HepG2 (cell line): ENCODE measurements around the gene SAAL1. TPM values are rescaled to one million over a fixed set of nuclear protein-coding genes. Genes with fewer than 3 reads are reported as not detected.

Experiments
- EEA1 ChIP-seq: sonication (generic); formaldehyde crosslinking; IDR thresholded peaks from 2 replicates; pipeline ENCODE4 v1.5.1; 2020; ENCODE audit warnings: mild to moderate bottlenecking, missing genetic modification reagents, borderline replicate concordance
- FOXM1 ChIP-seq: sonication (generic); formaldehyde crosslinking; IDR thresholded peaks from 2 replicates; pipeline ENCODE4 v1.5.0; 2020; ENCODE audit warnings: missing genetic modification reagents
- KLF16 ChIP-seq, 2 experiments: sonication (generic) in 1 of 2; formaldehyde crosslinking in 1 of 2; IDR thresholded peaks; 2 replicates each; pipeline versions ENCODE4 v1.6.1 to v1.8.0; 2016 to 2023; ENCODE audit warnings: missing genetic modification reagents in 2 of 2, missing compliant biosample characterization in 1 of 2
- SNAPC2 ChIP-seq: sonication (generic); formaldehyde crosslinking; IDR thresholded peaks from 2 replicates; pipeline ENCODE4 v1.8.1; 2022; ENCODE audit warnings: mild to moderate bottlenecking, missing genetic modification reagents
- SSRP1 ChIP-seq: IDR thresholded peaks from 2 replicates; pipeline ENCODE4 v1.6.1; 2016; ENCODE audit warnings: control low read depth
- ZNF124 ChIP-seq: sonication (generic); formaldehyde crosslinking; IDR thresholded peaks from 2 replicates; pipeline ENCODE4 v1.4.0; 2020; ENCODE audit warnings: missing genetic modification reagents
- ZNF24 ChIP-seq: fragments of 450-650 bp; IDR thresholded peaks from 2 replicates; pipeline ENCODE4 v1.6.1; 2017; ENCODE audit warnings: antibody characterized with exemption, mild to moderate bottlenecking
- ZNF674 ChIP-seq: sonication (generic); formaldehyde crosslinking; IDR thresholded peaks from 2 replicates; pipeline ENCODE4 v1.5.0; 2020; ENCODE audit warnings: low read depth, mild to moderate bottlenecking, missing genetic modification reagents
- ZSCAN12 ChIP-seq: sonication (generic); formaldehyde crosslinking; IDR thresholded peaks from 2 replicates; pipeline ENCODE4 v1.9.0; 2021; ENCODE audit warnings: mild to moderate bottlenecking, missing genetic modification reagents
- ZSCAN31 ChIP-seq: sonication (generic); formaldehyde crosslinking; IDR thresholded peaks from 2 replicates; pipeline ENCODE4 v1.5.0; 2020; ENCODE audit warnings: low read depth, mild to moderate bottlenecking, missing genetic modification reagents
- polyA plus RNA-seq, 8 experiments: library from polyadenylated mRNA; depleted of rRNA in 3 of 8; stranded (reverse) in 7 of 8; unstranded in 1 of 8; fragments of >200 nt; fragmentation: Illumina TruSeq in 4 of 8; extraction: Trizol in 4 of 8; gene quantifications; 2 replicates each; pipeline versions ENCODE4 v1.2.1 to v1.2.3, GENCODE V29; 2011 to 2016; ENCODE audit warnings: low read depth in 4 of 8, missing spikeins in 1 of 8, mixed read lengths in 1 of 8; ENCODE audit not compliant: insufficient read depth in 1 of 8
- total RNA-seq, 5 experiments: library from RNA; depleted of rRNA; stranded (reverse); fragments of >200 nt; fragmentation: Illumina TruSeq; extraction: Trizol; gene quantifications; 2 replicates each; pipeline ENCODE4 v1.2.3, GENCODE V29; 2016; ENCODE audit warnings: low read depth in 1 of 5
- TF ChIP-seq, protein P1 (sequence below): sonication (generic); formaldehyde crosslinking; IDR thresholded peaks from one replicate; pipeline ENCODE4 v1.5.1; 2020; ENCODE audit warnings: mild to moderate bottlenecking, missing genetic modification reagents; ENCODE audit errors: not compliant biosample characterization
- TF ChIP-seq, protein P2 (sequence below): sonication (generic); formaldehyde crosslinking; IDR thresholded peaks from 2 replicates; pipeline ENCODE4 v1.5.0; 2020; ENCODE audit warnings: missing genetic modification reagents
- TF ChIP-seq, protein P3 (sequence below): sonication (generic); formaldehyde crosslinking; IDR thresholded peaks from 2 replicates; pipeline ENCODE4 v1.4.0; 2020; ENCODE audit warnings: missing genetic modification reagents, borderline replicate concordance
- TF ChIP-seq, protein P4 (sequence below): sonication (generic); formaldehyde crosslinking; IDR thresholded peaks from 2 replicates; pipeline ENCODE4 v1.4.0; 2020; ENCODE audit warnings: missing genetic modification reagents

Gene SAAL1
- total and polyA plus RNA-seq, 2 of the 13 experiments (the other 11 are each of a cell fraction or from before 2014, with no cell fraction given): 16.5 to 46.0 TPM

DNA sequence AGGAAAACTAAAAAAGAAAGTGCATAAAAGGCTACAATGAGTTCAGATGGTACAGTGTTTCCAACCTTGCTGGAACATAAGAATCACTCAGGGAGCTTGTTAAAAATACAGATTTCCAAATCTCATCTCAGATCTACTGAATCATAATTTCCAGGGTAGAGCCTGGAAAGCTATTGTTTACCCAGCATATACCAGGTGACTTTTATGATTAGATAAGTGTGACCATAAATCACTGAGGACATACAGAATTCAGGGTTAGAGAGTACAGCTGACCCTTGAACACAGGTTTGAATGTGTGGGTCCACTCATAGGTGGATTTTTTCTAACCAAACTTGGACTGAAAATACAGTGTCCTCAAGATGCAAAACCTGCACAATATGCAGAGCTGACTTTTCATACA lies 11.9 kb downstream of the SAAL1 start (continued):
- TF ChIP-seq, protein P1, sequence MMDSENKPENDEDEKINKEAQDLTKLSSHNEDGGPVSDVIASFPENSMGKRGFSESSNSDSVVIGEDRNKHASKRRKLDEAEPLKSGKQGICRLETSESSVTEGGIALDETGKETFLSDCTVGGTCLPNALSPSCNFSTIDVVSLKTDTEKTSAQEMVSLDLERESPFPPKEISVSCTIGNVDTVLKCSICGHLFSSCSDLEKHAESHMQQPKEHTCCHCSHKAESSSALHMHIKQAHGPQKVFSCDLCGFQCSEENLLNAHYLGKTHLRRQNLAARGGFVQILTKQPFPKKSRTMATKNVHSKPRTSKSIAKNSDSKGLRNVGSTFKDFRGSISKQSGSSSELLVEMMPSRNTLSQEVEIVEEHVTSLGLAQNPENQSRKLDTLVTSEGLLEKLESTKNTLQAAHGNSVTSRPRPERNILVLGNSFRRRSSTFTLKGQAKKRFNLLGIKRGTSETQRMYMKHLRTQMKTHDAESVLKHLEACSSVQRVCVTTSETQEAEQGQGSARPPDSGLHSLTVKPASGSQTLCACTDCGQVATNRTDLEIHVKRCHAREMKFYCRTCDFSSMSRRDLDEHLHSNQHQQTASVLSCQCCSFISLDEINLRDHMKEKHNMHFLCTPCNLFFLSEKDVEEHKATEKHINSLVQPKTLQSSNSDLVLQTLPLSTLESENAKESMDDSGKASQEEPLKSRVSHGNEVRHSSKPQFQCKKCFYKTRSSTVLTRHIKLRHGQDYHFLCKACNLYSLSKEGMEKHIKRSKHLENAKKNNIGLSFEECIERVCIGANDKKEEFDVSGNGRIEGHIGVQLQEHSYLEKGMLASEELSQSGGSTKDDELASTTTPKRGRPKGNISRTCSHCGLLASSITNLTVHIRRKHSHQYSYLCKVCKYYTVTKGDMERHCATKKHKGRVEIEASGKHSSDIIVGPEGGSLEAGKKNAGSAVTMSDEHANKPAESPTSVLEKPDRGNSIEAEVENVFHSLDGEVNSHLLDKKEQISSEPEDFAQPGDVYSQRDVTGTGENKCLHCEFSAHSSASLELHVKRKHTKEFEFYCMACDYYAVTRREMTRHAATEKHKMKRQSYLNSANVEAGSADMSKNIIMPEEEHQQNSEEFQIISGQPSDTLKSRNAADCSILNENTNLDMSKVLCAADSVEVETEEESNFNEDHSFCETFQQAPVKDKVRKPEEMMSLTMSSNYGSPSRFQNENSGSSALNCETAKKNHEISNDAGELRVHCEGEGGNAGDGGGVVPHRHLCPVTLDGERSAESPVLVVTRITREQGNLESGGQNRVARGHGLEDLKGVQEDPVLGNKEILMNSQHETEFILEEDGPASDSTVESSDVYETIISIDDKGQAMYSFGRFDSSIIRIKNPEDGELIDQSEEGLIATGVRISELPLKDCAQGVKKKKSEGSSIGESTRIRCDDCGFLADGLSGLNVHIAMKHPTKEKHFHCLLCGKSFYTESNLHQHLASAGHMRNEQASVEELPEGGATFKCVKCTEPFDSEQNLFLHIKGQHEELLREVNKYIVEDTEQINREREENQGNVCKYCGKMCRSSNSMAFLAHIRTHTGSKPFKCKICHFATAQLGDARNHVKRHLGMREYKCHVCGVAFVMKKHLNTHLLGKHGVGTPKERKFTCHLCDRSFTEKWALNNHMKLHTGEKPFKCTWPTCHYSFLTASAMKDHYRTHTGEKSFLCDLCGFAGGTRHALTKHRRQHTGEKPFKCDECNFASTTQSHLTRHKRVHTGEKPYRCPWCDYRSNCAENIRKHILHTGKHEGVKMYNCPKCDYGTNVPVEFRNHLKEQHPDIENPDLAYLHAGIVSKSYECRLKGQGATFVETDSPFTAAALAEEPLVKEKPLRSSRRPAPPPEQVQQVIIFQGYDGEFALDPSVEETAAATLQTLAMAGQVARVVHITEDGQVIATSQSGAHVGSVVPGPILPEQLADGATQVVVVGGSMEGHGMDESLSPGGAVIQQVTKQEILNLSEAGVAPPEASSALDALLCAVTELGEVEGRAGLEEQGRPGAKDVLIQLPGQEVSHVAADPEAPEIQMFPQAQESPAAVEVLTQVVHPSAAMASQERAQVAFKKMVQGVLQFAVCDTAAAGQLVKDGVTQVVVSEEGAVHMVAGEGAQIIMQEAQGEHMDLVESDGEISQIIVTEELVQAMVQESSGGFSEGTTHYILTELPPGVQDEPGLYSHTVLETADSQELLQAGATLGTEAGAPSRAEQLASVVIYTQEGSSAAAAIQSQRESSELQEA (CRISPR knock-in tag): no peak
- TF ChIP-seq, protein P2, sequence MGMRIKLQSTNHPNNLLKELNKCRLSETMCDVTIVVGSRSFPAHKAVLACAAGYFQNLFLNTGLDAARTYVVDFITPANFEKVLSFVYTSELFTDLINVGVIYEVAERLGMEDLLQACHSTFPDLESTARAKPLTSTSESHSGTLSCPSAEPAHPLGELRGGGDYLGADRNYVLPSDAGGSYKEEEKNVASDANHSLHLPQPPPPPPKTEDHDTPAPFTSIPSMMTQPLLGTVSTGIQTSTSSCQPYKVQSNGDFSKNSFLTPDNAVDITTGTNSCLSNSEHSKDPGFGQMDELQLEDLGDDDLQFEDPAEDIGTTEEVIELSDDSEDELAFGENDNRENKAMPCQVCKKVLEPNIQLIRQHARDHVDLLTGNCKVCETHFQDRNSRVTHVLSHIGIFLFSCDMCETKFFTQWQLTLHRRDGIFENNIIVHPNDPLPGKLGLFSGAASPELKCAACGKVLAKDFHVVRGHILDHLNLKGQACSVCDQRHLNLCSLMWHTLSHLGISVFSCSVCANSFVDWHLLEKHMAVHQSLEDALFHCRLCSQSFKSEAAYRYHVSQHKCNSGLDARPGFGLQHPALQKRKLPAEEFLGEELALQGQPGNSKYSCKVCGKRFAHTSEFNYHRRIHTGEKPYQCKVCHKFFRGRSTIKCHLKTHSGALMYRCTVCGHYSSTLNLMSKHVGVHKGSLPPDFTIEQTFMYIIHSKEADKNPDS (CRISPR knock-in tag): no peak
- TF ChIP-seq SNAPC2 (no peak), FOXM1 (CRISPR knock-in tag) (no peak), ZNF124 (CRISPR knock-in tag) (no peak), ZSCAN12 (CRISPR knock-in tag) (no peak), ZSCAN31 (CRISPR knock-in tag) (no peak), ZNF674 (CRISPR knock-in tag) (no peak), KLF16 (CRISPR knock-in tag; IDR thresholded peaks at IDR 0.05) (no peak), ZNF24 (no peak), EEA1 (CRISPR knock-in tag) (no peak), SSRP1 (CRISPR knock-in tag) (no peak)
- TF ChIP-seq, protein P3, sequence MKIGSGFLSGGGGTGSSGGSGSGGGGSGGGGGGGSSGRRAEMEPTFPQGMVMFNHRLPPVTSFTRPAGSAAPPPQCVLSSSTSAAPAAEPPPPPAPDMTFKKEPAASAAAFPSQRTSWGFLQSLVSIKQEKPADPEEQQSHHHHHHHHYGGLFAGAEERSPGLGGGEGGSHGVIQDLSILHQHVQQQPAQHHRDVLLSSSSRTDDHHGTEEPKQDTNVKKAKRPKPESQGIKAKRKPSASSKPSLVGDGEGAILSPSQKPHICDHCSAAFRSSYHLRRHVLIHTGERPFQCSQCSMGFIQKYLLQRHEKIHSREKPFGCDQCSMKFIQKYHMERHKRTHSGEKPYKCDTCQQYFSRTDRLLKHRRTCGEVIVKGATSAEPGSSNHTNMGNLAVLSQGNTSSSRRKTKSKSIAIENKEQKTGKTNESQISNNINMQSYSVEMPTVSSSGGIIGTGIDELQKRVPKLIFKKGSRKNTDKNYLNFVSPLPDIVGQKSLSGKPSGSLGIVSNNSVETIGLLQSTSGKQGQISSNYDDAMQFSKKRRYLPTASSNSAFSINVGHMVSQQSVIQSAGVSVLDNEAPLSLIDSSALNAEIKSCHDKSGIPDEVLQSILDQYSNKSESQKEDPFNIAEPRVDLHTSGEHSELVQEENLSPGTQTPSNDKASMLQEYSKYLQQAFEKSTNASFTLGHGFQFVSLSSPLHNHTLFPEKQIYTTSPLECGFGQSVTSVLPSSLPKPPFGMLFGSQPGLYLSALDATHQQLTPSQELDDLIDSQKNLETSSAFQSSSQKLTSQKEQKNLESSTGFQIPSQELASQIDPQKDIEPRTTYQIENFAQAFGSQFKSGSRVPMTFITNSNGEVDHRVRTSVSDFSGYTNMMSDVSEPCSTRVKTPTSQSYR: no peak
- TF ChIP-seq, protein P4, sequence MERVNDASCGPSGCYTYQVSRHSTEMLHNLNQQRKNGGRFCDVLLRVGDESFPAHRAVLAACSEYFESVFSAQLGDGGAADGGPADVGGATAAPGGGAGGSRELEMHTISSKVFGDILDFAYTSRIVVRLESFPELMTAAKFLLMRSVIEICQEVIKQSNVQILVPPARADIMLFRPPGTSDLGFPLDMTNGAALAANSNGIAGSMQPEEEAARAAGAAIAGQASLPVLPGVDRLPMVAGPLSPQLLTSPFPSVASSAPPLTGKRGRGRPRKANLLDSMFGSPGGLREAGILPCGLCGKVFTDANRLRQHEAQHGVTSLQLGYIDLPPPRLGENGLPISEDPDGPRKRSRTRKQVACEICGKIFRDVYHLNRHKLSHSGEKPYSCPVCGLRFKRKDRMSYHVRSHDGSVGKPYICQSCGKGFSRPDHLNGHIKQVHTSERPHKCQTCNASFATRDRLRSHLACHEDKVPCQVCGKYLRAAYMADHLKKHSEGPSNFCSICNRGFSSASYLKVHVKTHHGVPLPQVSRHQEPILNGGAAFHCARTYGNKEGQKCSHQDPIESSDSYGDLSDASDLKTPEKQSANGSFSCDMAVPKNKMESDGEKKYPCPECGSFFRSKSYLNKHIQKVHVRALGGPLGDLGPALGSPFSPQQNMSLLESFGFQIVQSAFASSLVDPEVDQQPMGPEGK (CRISPR knock-in tag): no peak
- TF ChIP-seq, all 625 proteins: peak for 0
